GM19193 (cell line): Measurements from ENCODE around the gene PEA15.

Experiments used
- POLR2A ChIP-seq: IDR thresholded peaks from 4 replicates; pipeline ENCODE4 v1.6.1; 2011; ENCODE audit not compliant: insufficient read depth, insufficient read length; ENCODE audit errors: extremely low read depth

The PEA15 gene

GRCh38 chr1:160260406-160261382, 55.5 kb downstream of the PEA15 start:
- no peak for TF ChIP-seq POLR2A

- TF ChIP-seq POLR2A: no peak
Measured at GRCh38 chr1:160261556-160261892, 56.3 kb downstream of the PEA15 start.

GRCh38 chr1:160261893-160262794, 57.0 kb downstream of the PEA15 start, which contains the start of gene DCAF8:
TSS of gene DCAF8 (minus strand) at chr1:160262549. CDS start at chr1:160244008, 18,541 bp downstream.
- peak; percentile 94 for TF ChIP-seq POLR2A

- no peak for TF ChIP-seq POLR2A
Measured at GRCh38 chr1:160264795-160265307, 59.7 kb downstream of the PEA15 start.
